Stimulated activated CD8-positive, alpha-beta memory T cell treated with anti-CD3 and anti-CD28 coated beads, Interleukin-2, amount 100 ng/mL, for 48 hours (primary cell): ENCODE results near the gene TMA7.
A peak's percentile ranks its signal among the peaks of the same experiment; 100 is the strongest.

Source experiments
- DNase-seq, 2 donors: peaks; one replicate each; pipeline ENCODE4 v3.0.0-alpha.2; 2020; ENCODE audit warnings: low read depth in 2 of 2

Gene TMA7

GRCh38 chr3:48423241-48423882 lies 16.7 kb upstream of the TMA7 start:
- no peak for DNase-seq

- DNase-seq, result no peak
Observed at GRCh38 chr3:48423883-48424695, 16.0 kb upstream of the TMA7 start.

- no peak for DNase-seq
Observed at GRCh38 chr3:48425281-48425812, 14.7 kb upstream of the TMA7 start.

- DNase-seq, result no peak
Observed at GRCh38 chr3:48426401-48426909, 13.6 kb upstream of the TMA7 start.

- DNase-seq, result no peak
Observed at GRCh38 chr3:48426944-48427629, 13.0 kb upstream of the TMA7 start.

GRCh38 chr3:48427630-48427962 lies 12.5 kb upstream of the TMA7 start:
- DNase-seq, result no peak

- DNase-seq, result no peak
Observed at GRCh38 chr3:48428088-48428571, 11.9 kb upstream of the TMA7 start.

- no peak for DNase-seq
Observed at GRCh38 chr3:48428572-48429316, 11.3 kb upstream of the TMA7 start.

GRCh38 chr3:48429317-48429959 lies 10.6 kb upstream of the TMA7 start:
- peak; percentile 30 to 41 for DNase-seq

GRCh38 chr3:48429960-48430707 lies 9.9 kb upstream of the TMA7 start, which contains the start of gene PLXNB1:
Gene PLXNB1 (minus strand): TSS chr3:48430086. CDS start chr3:48424611, 5,475 bp downstream.
- DNase-seq, result no peak

- DNase-seq, result no peak
Observed at GRCh38 chr3:48430708-48431101, 9.4 kb upstream of the TMA7 start.

- DNase-seq, result no peak
Observed at GRCh38 chr3:48431224-48432029, 8.6 kb upstream of the TMA7 start.

- no peak for DNase-seq
Observed at GRCh38 chr3:48432411-48433371, 7.4 kb upstream of the TMA7 start.

GRCh38 chr3:48433472-48434118 lies 6.5 kb upstream of the TMA7 start:
- no peak for DNase-seq

GRCh38 chr3:48434591-48435222 lies 5.3 kb upstream of the TMA7 start:
- DNase-seq, result no peak

- no peak for DNase-seq
Observed at GRCh38 chr3:48435223-48435595, 4.8 kb upstream of the TMA7 start.

GRCh38 chr3:48435774-48436476 lies 4.1 kb upstream of the TMA7 start:
- DNase-seq, result peak; percentile 68 to 75
